Measurements from ENCODE around the gene TBL1XR1.

The TBL1XR1 gene

DNA sequence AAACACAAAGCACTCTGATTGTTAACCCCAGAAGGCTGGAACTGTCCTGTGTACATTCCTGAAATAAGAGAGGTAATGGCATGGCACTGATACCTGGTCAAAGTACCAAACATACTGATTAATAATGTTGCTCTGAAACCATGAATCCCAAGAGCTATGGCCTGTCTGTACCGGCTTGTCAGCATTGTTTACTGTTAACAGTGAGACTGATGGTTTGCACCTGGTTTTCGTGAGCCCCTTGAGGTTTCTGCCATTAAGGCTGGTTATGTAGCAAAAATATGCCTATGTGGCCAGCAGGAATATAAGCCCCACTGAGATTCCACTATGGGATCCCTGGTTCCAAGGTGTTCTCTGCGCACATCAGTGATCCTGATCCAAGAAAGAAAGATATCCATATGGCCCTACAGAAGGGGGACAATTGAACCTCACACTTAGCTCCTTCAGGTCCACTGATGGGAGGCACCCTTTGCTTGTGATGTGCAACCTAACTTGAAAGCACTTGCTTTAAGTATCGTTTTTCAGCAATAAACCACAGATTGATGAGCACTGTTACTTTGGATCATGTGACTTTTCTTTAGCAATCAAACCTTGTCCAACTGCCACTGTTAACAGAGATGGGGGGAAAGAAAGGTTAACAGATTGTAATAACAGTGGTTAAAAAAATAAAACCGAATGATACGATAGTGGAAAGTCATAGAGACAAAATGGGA is 65.2 kb downstream of the TBL1XR1 start:
- TF ChIP-seq, protein P1, sequence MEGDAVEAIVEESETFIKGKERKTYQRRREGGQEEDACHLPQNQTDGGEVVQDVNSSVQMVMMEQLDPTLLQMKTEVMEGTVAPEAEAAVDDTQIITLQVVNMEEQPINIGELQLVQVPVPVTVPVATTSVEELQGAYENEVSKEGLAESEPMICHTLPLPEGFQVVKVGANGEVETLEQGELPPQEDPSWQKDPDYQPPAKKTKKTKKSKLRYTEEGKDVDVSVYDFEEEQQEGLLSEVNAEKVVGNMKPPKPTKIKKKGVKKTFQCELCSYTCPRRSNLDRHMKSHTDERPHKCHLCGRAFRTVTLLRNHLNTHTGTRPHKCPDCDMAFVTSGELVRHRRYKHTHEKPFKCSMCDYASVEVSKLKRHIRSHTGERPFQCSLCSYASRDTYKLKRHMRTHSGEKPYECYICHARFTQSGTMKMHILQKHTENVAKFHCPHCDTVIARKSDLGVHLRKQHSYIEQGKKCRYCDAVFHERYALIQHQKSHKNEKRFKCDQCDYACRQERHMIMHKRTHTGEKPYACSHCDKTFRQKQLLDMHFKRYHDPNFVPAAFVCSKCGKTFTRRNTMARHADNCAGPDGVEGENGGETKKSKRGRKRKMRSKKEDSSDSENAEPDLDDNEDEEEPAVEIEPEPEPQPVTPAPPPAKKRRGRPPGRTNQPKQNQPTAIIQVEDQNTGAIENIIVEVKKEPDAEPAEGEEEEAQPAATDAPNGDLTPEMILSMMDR (conservative IDR thresholded peaks at IDR 0.05; ENCODE audit: low read length), result no peak
- DNase-seq (ENCODE audit: low read depth), result no peak
- H3K4me3 ChIP-seq (ENCODE audit: low read length), result no peak overlapping the region

DNA sequence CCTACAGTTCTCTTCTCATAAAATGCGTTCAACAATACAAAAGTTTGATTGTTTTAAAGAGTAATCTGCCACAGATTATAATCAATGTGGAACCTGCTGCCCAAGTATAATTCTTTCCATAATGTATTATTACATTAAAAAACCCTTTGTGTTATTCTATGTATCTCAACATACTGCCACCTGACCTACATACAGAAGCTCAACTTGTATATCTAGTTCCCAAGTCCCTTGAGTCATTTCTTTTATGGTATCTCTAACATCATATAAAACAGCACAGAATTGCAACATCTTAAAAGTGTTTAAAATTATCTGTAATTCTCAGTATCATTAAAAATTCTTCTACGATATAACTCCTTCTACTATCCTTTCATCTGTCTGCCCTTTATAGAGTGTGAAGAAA is 70.3 kb downstream of the TBL1XR1 start:
- no peak for DNase-seq (ENCODE audit: low read depth)
- TF ChIP-seq, protein P1 (conservative IDR thresholded peaks at IDR 0.05; ENCODE audit: low read length), result no peak
- no peak overlapping the region for H3K4me3 ChIP-seq (ENCODE audit: low read length)

DNA sequence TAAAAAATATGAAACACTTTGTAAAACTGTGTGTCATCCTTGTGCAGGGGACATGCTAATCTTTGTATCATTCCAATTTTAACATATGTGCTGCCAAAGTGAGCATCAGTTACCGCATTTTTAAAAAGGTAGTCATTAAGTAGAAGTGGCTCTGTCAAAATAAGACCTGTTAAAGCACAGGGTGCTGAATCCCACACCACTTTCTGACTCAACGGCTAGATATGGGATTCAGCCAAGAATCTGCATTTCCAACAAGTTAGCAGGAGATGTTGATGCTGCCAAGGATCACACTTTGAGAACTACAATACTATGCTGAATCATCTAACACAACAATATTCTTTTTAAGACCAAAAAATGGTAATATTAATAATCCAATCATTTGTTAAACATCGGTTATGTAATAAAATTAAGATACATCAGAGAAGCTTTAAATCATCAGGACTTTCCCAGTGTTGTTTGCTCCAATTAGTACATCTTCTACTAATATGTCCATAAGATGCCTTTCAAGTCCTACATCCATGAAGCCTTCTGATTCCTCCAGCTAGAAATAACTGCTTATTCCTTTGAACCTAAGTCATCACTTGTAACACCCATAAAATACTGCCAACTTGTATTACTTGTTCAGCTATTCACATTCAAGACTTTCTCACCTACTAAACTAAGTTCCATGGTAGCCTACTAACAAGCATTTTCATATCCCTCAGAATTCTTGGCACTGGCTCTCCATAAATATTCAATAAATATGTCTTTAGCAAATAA is 71.1 kb downstream of the TBL1XR1 start:
- peak; percentile 82 for DNase-seq (ENCODE audit: low read depth)
- TF ChIP-seq, protein P1 (conservative IDR thresholded peaks at IDR 0.05; ENCODE audit: low read length), result no peak
- H3K4me3 ChIP-seq (ENCODE audit: low read length), result no peak overlapping the region

DNA sequence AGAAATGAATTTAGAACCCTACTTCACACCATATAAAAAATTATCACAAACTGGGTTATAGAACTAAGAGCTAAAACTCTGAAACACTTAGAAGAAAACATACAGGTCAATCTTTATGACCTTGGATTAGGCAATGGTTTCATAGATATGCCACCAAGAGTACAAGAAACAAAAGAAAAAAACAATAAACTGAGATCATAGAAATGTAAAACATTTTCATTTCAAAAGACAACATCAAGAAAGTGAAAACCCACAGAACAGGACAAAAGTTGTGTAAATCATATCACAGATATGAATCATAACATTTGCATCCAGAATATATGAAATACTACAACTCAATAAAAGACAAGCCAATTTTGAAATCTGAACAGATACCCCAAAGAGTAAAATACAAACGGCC is 72.4 kb downstream of the TBL1XR1 start:
- H3K4me3 ChIP-seq (ENCODE audit: low read length), result no peak overlapping the region
- DNase-seq (ENCODE audit: low read depth), result no peak
- TF ChIP-seq, protein P1 (conservative IDR thresholded peaks at IDR 0.05; ENCODE audit: low read length), result no peak

DNA sequence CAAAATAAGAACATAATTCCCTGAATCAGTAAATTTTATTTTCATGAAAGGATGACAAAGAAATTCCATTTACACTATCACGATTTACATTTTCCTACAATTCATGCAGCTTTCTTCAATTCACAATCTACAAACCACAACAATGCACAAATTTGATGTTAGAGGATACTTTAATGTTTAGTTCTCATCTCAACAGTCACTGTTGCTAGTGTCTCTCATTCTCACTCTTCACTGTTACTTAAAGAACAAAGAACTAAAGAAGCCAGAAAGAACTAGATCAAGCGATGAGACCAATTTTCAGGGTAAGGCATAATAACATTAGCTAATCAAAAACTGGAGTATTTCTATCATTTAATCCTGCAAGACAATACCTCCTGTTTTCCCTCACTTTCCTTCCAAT is 73.5 kb downstream of the TBL1XR1 start:
- TF ChIP-seq, protein P1 (conservative IDR thresholded peaks at IDR 0.05; ENCODE audit: low read length), result no peak
- DNase-seq (ENCODE audit: low read depth), result no peak
- H3K4me3 ChIP-seq (ENCODE audit: low read length), result no peak overlapping the region

DNA sequence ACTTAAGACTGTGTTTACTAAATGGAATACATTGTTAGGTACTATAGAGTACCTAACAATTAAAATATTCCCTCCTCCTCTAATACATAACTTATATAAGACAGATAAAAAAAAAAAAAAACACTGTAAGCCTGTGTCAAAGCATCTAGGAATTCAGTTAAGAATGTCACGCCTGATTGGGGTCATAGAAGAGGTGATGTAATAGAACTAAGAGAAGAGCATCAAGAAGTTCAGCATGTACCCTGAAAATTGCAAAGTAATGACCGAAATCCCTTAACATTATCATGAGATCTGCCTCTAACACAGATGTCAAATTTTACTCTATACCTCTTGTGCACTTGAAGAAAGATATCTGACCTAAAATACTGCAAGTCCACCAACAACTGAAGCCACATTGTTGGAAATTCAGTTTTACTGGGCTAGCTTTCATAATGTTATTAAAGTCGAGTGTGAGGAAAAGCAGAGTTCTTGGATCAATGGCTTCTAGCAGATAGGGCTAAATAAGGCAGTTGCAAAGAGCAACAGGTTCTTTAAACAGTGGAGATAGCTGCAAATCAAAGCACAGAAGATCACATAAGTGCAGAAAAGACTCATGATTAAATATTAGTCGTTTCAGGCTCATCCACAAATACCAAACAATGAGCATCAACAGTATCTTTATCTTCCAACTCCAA is 75.0 kb downstream of the TBL1XR1 start:
- no peak for DNase-seq (ENCODE audit: low read depth)
- H3K4me3 ChIP-seq (ENCODE audit: low read length), result no peak overlapping the region
- TF ChIP-seq, protein P1 (conservative IDR thresholded peaks at IDR 0.05; ENCODE audit: low read length), result no peak
